ENCODE results near the gene OSBPL10. TPM values are rescaled to one million over a fixed set of nuclear protein-coding genes. Genes with fewer than 3 reads are reported as not detected.
"Not testable (repeated sequence)": the region's sequence is repeated elsewhere in the genome, so short reads cannot be mapped to it uniquely, and the experiment has no call there.

OSBPL10 gene
- total RNA-seq, 1 experiment from 2014 or later, result 48.0 TPM

DNA sequence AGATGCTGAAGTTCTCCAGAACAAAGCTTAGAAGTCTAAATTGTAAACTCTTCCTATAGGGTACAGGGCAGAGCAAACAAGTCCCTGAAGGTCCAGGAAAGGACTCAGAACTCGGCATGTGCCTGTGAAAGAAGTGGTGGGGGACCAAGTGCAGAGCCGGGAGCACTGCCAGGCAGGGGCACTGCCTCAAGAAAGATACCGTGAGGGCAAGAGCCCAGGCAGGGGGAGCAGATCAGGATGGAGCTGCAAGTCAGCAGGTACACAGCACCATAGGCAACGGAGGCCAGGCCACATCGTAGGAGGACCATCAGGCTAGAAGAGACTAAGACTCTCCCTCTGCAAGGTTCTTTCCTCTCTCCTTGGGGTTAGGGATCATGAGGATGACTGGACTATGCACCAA is 191.6 kb downstream of the OSBPL10 start:
- Histone ChIP-seq H3K27me3 (ENCODE audit: low read length) (no peaks in the 10 kb centered on the region), H3F3A (ENCODE audit: low read length, unreplicated experiment) (no peaks in the 10 kb centered on the region), H3K36me3 (ENCODE audit: low read depth, low read length) (no peaks in the 10 kb centered on the region), H3K27ac (ENCODE audit: low read length) (no peak overlapping the region), H3K4me3 (ENCODE audit: low read length) (no peak overlapping the region), H2AFZ (ENCODE audit: low read length) (no peak overlapping the region), H3K9me2 (replicated peaks; ENCODE audit: low read length) (no peaks in the 10 kb centered on the region), H3K79me2 (ENCODE audit: low read length) (no peaks in the 10 kb centered on the region), H3K4me1 (ENCODE audit: insufficient read depth, low read length) (no peaks in the 10 kb centered on the region), H3K9ac (ENCODE audit: low read length) (no peak overlapping the region), H4K20me1 (ENCODE audit: low read length) (no peaks in the 10 kb centered on the region), H3K4me2 (ENCODE audit: low read length) (no peak overlapping the region), H3K9me3 (ENCODE audit: low read length) (no peaks in the 10 kb centered on the region)
- no TSS peak for BruUV-seq (replicated peaks)
- DNase-seq (no peak), ATAC-seq (no peak)
- POLR2A ChIA-PET (ENCODE audit: unreplicated experiment), result no interaction called here
- CTCF ChIA-PET, result no interaction called here
- intact Hi-C loops (cut with micrococcal nuclease), result no loop called here
- TF ChIP-seq, protein P1, sequence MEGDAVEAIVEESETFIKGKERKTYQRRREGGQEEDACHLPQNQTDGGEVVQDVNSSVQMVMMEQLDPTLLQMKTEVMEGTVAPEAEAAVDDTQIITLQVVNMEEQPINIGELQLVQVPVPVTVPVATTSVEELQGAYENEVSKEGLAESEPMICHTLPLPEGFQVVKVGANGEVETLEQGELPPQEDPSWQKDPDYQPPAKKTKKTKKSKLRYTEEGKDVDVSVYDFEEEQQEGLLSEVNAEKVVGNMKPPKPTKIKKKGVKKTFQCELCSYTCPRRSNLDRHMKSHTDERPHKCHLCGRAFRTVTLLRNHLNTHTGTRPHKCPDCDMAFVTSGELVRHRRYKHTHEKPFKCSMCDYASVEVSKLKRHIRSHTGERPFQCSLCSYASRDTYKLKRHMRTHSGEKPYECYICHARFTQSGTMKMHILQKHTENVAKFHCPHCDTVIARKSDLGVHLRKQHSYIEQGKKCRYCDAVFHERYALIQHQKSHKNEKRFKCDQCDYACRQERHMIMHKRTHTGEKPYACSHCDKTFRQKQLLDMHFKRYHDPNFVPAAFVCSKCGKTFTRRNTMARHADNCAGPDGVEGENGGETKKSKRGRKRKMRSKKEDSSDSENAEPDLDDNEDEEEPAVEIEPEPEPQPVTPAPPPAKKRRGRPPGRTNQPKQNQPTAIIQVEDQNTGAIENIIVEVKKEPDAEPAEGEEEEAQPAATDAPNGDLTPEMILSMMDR (conservative IDR thresholded peaks at IDR 0.05; ENCODE audit: low read depth, low read length), result no peak
- no peak for TF ChIP-seq EZH2 (IDR thresholded peaks at IDR 0.05; ENCODE audit: low read length, unreplicated experiment)
- TF ChIP-seq EZH2phosphoT487 (IDR thresholded peaks at IDR 0.05; ENCODE audit: borderline replicate concordance, low read length), result no peak

DNA sequence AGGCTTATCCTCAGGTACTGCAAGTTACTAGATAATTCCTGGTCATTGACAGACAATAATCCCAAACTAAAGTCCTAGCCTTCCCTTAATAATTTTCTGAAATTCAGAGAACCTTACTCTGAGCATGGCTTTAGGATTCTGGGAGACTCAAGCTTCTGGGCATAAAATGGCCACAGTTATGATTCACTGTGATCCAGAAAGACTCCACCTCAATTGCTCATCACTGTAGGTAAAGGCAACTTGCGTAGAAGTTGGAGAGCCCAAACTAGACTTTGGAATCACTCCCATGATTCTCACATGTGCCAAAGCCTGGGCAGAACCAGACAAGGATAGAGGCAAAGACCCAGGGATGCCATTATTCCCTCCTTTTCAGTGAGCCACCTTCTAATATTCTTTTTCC is 195.3 kb downstream of the OSBPL10 start:
- no peaks in the 10 kb centered on the region for H3K27me3 ChIP-seq (ENCODE audit: low read length)
- no peak for TF ChIP-seq EZH2phosphoT487 (IDR thresholded peaks at IDR 0.05; ENCODE audit: borderline replicate concordance, low read length)
- TF ChIP-seq EZH2 (IDR thresholded peaks at IDR 0.05; ENCODE audit: low read length, unreplicated experiment), result no peak
- TF ChIP-seq, protein P1 (conservative IDR thresholded peaks at IDR 0.05; ENCODE audit: low read depth, low read length), result no peak
- no TSS peak for BruUV-seq (replicated peaks)
- no peaks in the 10 kb centered on the region for H4K20me1 ChIP-seq (ENCODE audit: low read length)
- POLR2A ChIA-PET (ENCODE audit: unreplicated experiment), result no interaction called here
- H3K36me3 ChIP-seq (ENCODE audit: low read depth, low read length), result no peaks in the 10 kb centered on the region
- no peaks in the 10 kb centered on the region for H3K79me2 ChIP-seq (ENCODE audit: low read length)
- H3K27ac ChIP-seq (ENCODE audit: low read length), result no peak overlapping the region
- H3K4me3 ChIP-seq (ENCODE audit: low read length), result no peak overlapping the region
- no peak for ATAC-seq
- H3F3A ChIP-seq (ENCODE audit: low read length, unreplicated experiment), result no peaks in the 10 kb centered on the region
- no peak overlapping the region for H3K9ac ChIP-seq (ENCODE audit: low read length)
- H2AFZ ChIP-seq (ENCODE audit: low read length), result no peak overlapping the region
- CTCF ChIA-PET, result no interaction called here
- intact Hi-C loops (cut with micrococcal nuclease), result no loop called here
- H3K9me3 ChIP-seq (ENCODE audit: low read length), result no peaks in the 10 kb centered on the region
- no peak overlapping the region for H3K4me2 ChIP-seq (ENCODE audit: low read length)
- no peaks in the 10 kb centered on the region for H3K9me2 ChIP-seq (replicated peaks; ENCODE audit: low read length)
- no peak for DNase-seq
- H3K4me1 ChIP-seq (ENCODE audit: insufficient read depth, low read length), result no peaks in the 10 kb centered on the region

DNA sequence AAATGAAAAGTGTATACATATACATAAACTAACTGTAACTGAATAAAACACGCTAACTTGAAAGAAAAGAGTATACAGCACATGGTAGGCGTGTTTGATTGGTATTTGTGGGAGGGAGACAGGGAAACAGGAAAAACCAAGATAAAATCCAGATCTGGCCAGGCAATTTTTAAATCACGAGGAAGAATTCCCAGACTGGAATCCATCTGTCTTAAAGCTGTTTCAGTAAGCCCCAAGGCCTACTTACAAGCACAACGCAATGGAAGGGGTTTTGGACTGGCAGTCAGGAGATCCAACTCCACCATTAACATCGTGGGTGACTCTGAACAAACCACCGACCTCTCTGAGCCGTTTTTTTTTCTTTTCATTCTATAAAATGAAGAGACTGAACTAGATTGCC is 195.8 kb downstream of the OSBPL10 start:
- no TSS peak for BruUV-seq (replicated peaks)
- no peak overlapping the region for H2AFZ ChIP-seq (ENCODE audit: low read length)
- no peaks in the 10 kb centered on the region for H3K4me1 ChIP-seq (ENCODE audit: insufficient read depth, low read length)
- DNase-seq (no peak), ATAC-seq (no peak)
- ChIA-PET CTCF (no interaction called here), POLR2A (ENCODE audit: unreplicated experiment) (no interaction called here)
- H3K27ac ChIP-seq (ENCODE audit: low read length), result no peak overlapping the region
- H3K36me3 ChIP-seq (ENCODE audit: low read depth, low read length), result no peaks in the 10 kb centered on the region
- TF ChIP-seq, protein P1 (conservative IDR thresholded peaks at IDR 0.05; ENCODE audit: low read depth, low read length), result no peak
- TF ChIP-seq EZH2 (IDR thresholded peaks at IDR 0.05; ENCODE audit: low read length, unreplicated experiment), result no peak
- no peak for TF ChIP-seq EZH2phosphoT487 (IDR thresholded peaks at IDR 0.05; ENCODE audit: borderline replicate concordance, low read length)
- H3K4me3 ChIP-seq (ENCODE audit: low read length), result no peak overlapping the region
- no peaks in the 10 kb centered on the region for H3F3A ChIP-seq (ENCODE audit: low read length, unreplicated experiment)
- H3K79me2 ChIP-seq (ENCODE audit: low read length), result no peaks in the 10 kb centered on the region
- intact Hi-C loops (cut with micrococcal nuclease), result no loop called here
- H3K27me3 ChIP-seq (ENCODE audit: low read length), result no peaks in the 10 kb centered on the region
- no peaks in the 10 kb centered on the region for H4K20me1 ChIP-seq (ENCODE audit: low read length)
- H3K9me3 ChIP-seq (ENCODE audit: low read length), result no peaks in the 10 kb centered on the region
- H3K9me2 ChIP-seq (replicated peaks; ENCODE audit: low read length), result no peaks in the 10 kb centered on the region
- H3K9ac ChIP-seq (ENCODE audit: low read length), result no peak overlapping the region
- H3K4me2 ChIP-seq (ENCODE audit: low read length), result no peak overlapping the region

DNA sequence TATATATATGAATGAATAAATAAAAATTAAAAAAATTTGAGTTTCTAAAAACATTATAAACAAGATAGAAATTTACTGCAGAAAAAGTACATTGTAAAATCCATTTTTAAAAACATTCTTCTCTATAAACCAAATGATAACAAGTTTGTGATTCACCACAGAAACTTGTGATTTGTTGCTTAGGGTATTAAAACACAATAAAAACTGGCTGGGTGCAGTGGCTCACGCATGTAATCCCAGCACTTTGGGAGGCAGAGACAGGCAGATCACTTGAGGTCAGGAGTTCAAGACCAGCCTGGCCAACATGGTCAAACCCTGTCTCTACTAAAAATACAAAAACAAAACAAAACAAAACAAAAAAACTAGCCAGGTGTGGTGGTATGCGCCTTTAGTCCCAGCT is 197.2 kb downstream of the OSBPL10 start:
- H2AFZ ChIP-seq (ENCODE audit: low read length); CTCF ChIA-PET; DNase-seq; H4K20me1 ChIP-seq (ENCODE audit: low read length); ATAC-seq; H3F3A ChIP-seq (ENCODE audit: low read length, unreplicated experiment); H3K27ac ChIP-seq (ENCODE audit: low read length); H3K4me1 ChIP-seq (ENCODE audit: insufficient read depth, low read length); H3K4me2 ChIP-seq (ENCODE audit: low read length); BruUV-seq (replicated peaks); intact Hi-C loops (cut with micrococcal nuclease); H3K4me3 ChIP-seq (ENCODE audit: low read length); H3K9me3 ChIP-seq (ENCODE audit: low read length); H3K36me3 ChIP-seq (ENCODE audit: low read depth, low read length); POLR2A ChIA-PET (ENCODE audit: unreplicated experiment); H3K27me3 ChIP-seq (ENCODE audit: low read length); H3K79me2 ChIP-seq (ENCODE audit: low read length); H3K9ac ChIP-seq (ENCODE audit: low read length); H3K9me2 ChIP-seq (replicated peaks; ENCODE audit: low read length): not testable (repeated sequence)

DNA sequence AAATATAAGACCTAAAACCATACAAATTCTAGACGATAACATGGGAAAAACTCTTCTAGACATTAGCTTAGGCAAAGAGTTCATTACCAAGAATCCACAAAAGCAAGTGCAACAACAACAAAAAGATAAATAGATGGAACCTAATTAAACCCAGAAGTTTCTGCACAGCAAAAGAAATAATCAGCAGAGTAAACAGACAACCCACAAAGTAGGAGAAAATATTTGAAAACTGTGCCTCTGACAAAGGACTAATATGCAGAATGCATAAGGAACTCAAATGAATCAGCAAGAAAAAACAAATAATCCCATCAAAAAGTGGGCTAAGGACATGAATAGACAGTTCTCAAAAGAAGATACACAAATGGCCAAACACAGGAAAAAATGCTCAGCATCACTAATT is 198.8 kb downstream of the OSBPL10 start:
- not testable (repeated sequence) for BruUV-seq (replicated peaks)

More for the DNA sequence above, 198.8 kb downstream of the OSBPL10 start:
- intact Hi-C loops (cut with micrococcal nuclease); H3K36me3 ChIP-seq (ENCODE audit: low read depth, low read length); H3K9ac ChIP-seq (ENCODE audit: low read length); H3K27me3 ChIP-seq (ENCODE audit: low read length); H3K4me2 ChIP-seq (ENCODE audit: low read length); H2AFZ ChIP-seq (ENCODE audit: low read length); H3K9me2 ChIP-seq (replicated peaks; ENCODE audit: low read length); H4K20me1 ChIP-seq (ENCODE audit: low read length); H3K4me3 ChIP-seq (ENCODE audit: low read length); H3K27ac ChIP-seq (ENCODE audit: low read length); POLR2A ChIA-PET (ENCODE audit: unreplicated experiment); ATAC-seq; H3F3A ChIP-seq (ENCODE audit: low read length, unreplicated experiment); CTCF ChIA-PET; H3K79me2 ChIP-seq (ENCODE audit: low read length); H3K9me3 ChIP-seq (ENCODE audit: low read length); DNase-seq: not testable (repeated sequence)
- H3K4me1 ChIP-seq (ENCODE audit: insufficient read depth, low read length), result peaks cover 14% of the 10 kb centered on the region

Measured in PC-3 (cell line).